Cerebellar cortex (tissue), 1 donor: ENCODE data around the gene VIPR1.
A peak's percentile ranks its signal among the peaks of the same experiment; 100 is the strongest.

Experiments used
- DNase-seq: peaks from one replicate; pipeline ENCODE4 v3.0.0-alpha.2; 2015; ENCODE audit warnings: low spot score

VIPR1 gene

GRCh38 chr3:42510325-42510724 lies 7.9 kb downstream of the VIPR1 start:
- DNase-seq = no peak

GRCh38 chr3:42511201-42511600 lies 8.8 kb downstream of the VIPR1 start:
- DNase-seq = no peak

- no peak for DNase-seq
Observed at GRCh38 chr3:42511736-42512135, 9.3 kb downstream of the VIPR1 start.

GRCh38 chr3:42513121-42513520 lies 10.7 kb downstream of the VIPR1 start:
- DNase-seq = no peak

- DNase-seq = no peak
Observed at GRCh38 chr3:42513521-42513920, 11.1 kb downstream of the VIPR1 start.

GRCh38 chr3:42514876-42515275 lies 12.4 kb downstream of the VIPR1 start:
- peak; percentile 71 for DNase-seq

GRCh38 chr3:42515391-42515916 lies 13.0 kb downstream of the VIPR1 start:
- DNase-seq = peak; percentile 58

GRCh38 chr3:42515976-42516375 lies 13.5 kb downstream of the VIPR1 start:
- no peak for DNase-seq

- no peak for DNase-seq
Observed at GRCh38 chr3:42516443-42516842, 14.0 kb downstream of the VIPR1 start.

- DNase-seq = no peak
Observed at GRCh38 chr3:42517117-42517516, 14.7 kb downstream of the VIPR1 start.

- no peak for DNase-seq
Observed at GRCh38 chr3:42518800-42519567, 16.5 kb downstream of the VIPR1 start.

GRCh38 chr3:42519568-42519962 lies 17.1 kb downstream of the VIPR1 start:
- no peak for DNase-seq

GRCh38 chr3:42520336-42520735 lies 17.9 kb downstream of the VIPR1 start:
- DNase-seq = no peak

- DNase-seq = peak; percentile 94
Observed at GRCh38 chr3:42520906-42521305, 18.5 kb downstream of the VIPR1 start.

- no peak for DNase-seq
Observed at GRCh38 chr3:42524751-42525150, 22.3 kb downstream of the VIPR1 start.

GRCh38 chr3:42525212-42525611 lies 22.8 kb downstream of the VIPR1 start:
- no peak for DNase-seq

GRCh38 chr3:42525736-42526345 lies 23.4 kb downstream of the VIPR1 start:
- no peak for DNase-seq

GRCh38 chr3:42526616-42527367 lies 24.3 kb downstream of the VIPR1 start:
- no peak for DNase-seq

GRCh38 chr3:42527368-42527917 lies 25.0 kb downstream of the VIPR1 start:
- DNase-seq = no peak

- DNase-seq = no peak
Observed at GRCh38 chr3:42529468-42529867, 27.0 kb downstream of the VIPR1 start.

- no peak for DNase-seq
Observed at GRCh38 chr3:42530073-42530472, 27.6 kb downstream of the VIPR1 start.

GRCh38 chr3:42531470-42531869 lies 29.0 kb downstream of the VIPR1 start:
- no peak for DNase-seq

GRCh38 chr3:42532229-42532628 lies 29.8 kb downstream of the VIPR1 start:
- DNase-seq = no peak
